Vagina (tissue), 2 donors: ENCODE measurements around the gene MBD3.

Source experiments
- CTCF ChIP-seq, 3 experiments: fragments of 450-650 bp in 2 of 3; fragments of 200-600 bp in 1 of 3; sonication (generic) in 1 of 3; IDR thresholded peaks; one replicate each; pipeline ENCODE4 v1.5.1; 2017 to 2019; ENCODE audit warnings: antibody characterized with exemption in 3 of 3, mild to moderate bottlenecking in 2 of 3, moderate library complexity in 2 of 3
- POLR2A ChIP-seq, 2 donors: fragments of 450-650 bp; IDR thresholded peaks; one replicate each; pipeline ENCODE4 v1.6.1; 2017; ENCODE audit warnings: antibody characterized with exemption in 2 of 2, mild to moderate bottlenecking in 2 of 2, moderate library complexity in 2 of 2

- TF ChIP-seq CTCF (IDR thresholded peaks at IDR 0.05): no peak
- TF ChIP-seq POLR2A (IDR thresholded peaks at IDR 0.05): no peak
Observed at GRCh38 chr19:1532003-1532402, 60.7 kb downstream of the MBD3 start.
